CD4-positive, alpha-beta T cell (primary cell): Measurements from ENCODE around the gene LEKR1. TPM values are rescaled to one million over a fixed set of nuclear protein-coding genes. Genes with fewer than 3 reads are reported as not detected.

ENCODE experiments used
- ATAC-seq: fragments of 200-7000 bp; cut with Tn5 transposase; one replicate; pipeline ENCODE4 v1.10.0; 2022; ENCODE audit warnings: mild to moderate bottlenecking; ENCODE audit not compliant: poor library complexity
- CTCF ChIA-PET: fragments of 350-600 bp; sonication (Branson Sonifier 250); formaldehyde crosslinking; loops from one replicate; lab custom pipeline; 2021; ENCODE audit warnings: antibody characterized with exemption, inconsistent platforms; lab: Charles Lee
- POLR2A ChIA-PET: fragments of 350-600 bp; sonication (Branson Sonifier 250); formaldehyde crosslinking; loops from one replicate; lab custom pipeline; 2021; ENCODE audit warnings: antibody characterized with exemption, inconsistent platforms; lab: Charles Lee
- DNase-seq, 14 experiments: peaks; one replicate each; pipeline ENCODE4 v3.0.0-alpha.2; 2013 to 2020; ENCODE audit warnings: mixed read lengths in 2 of 14
- H3K27ac ChIP-seq, 2 donors: one replicate each; pipeline versions ENCODE4 v1.5.1 to v1.7.0; 2013; ENCODE audit warnings: low read length in 2 of 2, low read depth in 1 of 2, mild to moderate bottlenecking in 1 of 2
- H3K27me3 ChIP-seq, 2 experiments: 1 replicate in 1 of 2; 2 replicates in 1 of 2; pipeline versions ENCODE4 v1.6.1 to v1.7.0; 2013; ENCODE audit warnings: low read length in 2 of 2, control low read depth in 1 of 2, mild to moderate bottlenecking in 1 of 2, moderate library complexity in 1 of 2; ENCODE audit not compliant: insufficient read depth in 2 of 2, control insufficient read depth in 1 of 2
- H3K36me3 ChIP-seq: one replicate; pipeline ENCODE4 v1.6.1; 2013; ENCODE audit warnings: low read length, control low read depth; ENCODE audit not compliant: insufficient read depth
- H3K4me1 ChIP-seq: one replicate; pipeline ENCODE4 v1.6.1; 2013; ENCODE audit warnings: low read length, control low read depth; ENCODE audit not compliant: insufficient read depth
- H3K4me3 ChIP-seq: one replicate; pipeline ENCODE4 v1.5.1; 2013; ENCODE audit warnings: mild to moderate bottlenecking, low read length, moderate library complexity
- H3K9me3 ChIP-seq, 2 experiments: 1 replicate in 1 of 2; 2 replicates in 1 of 2; pipeline versions ENCODE4 v1.6.1 to v1.7.0; 2013; ENCODE audit warnings: low read length in 2 of 2, mild to moderate bottlenecking in 2 of 2, control low read depth in 1 of 2, moderate library complexity in 1 of 2; ENCODE audit not compliant: control insufficient read depth in 1 of 2, insufficient read depth in 1 of 2
- H3K27ac Mint-ChIP-seq: one replicate; pipeline ENCODE4 v1.8.0; 2020; ENCODE audit warnings: mixed read lengths
- H3K27me3 Mint-ChIP-seq: one replicate; pipeline ENCODE4 v1.8.0; 2021; ENCODE audit warnings: mixed read lengths
- H3K36me3 Mint-ChIP-seq: one replicate; pipeline ENCODE4 v1.8.0; 2021; ENCODE audit warnings: low read depth, mixed read lengths
- H3K4me1 Mint-ChIP-seq: one replicate; pipeline ENCODE4 v1.8.0; 2021; ENCODE audit warnings: low read depth, mixed read lengths
- H3K4me3 Mint-ChIP-seq: one replicate; pipeline ENCODE4 v1.8.0; 2020; ENCODE audit warnings: mild to moderate bottlenecking, mixed read lengths
- H3K9me3 Mint-ChIP-seq: one replicate; pipeline ENCODE4 v1.8.0; 2020; ENCODE audit warnings: mixed read lengths
- intact Hi-C, 2 experiments: fragments of 100-400 bp; cut with DNase I in 1 of 2; cut with micrococcal nuclease in 1 of 2; formaldehyde crosslinking; loops; one replicate each; pipeline versions ENCODE4 v1.15.1 to v1.9.0; 2023 to 2025; cut with DNase I, micrococcal nuclease
- total RNA-seq, 174 experiments: library from RNA in 2 of 174; stranded (reverse) in 2 of 174; gene quantifications; one replicate each; pipeline ENCODE4 v1.2.3 and lab custom pipeline; 2021 to 2026
- TF ChIP-seq, protein P1 (sequence below): fragments of 200-600 bp; IDR thresholded peaks from one replicate; pipeline ENCODE4 v1.8.0; 2022; ENCODE audit warnings: antibody characterized with exemption, mild to moderate bottlenecking

Gene LEKR1
- total RNA-seq, 2 experiments from 2014 or later, result 0.77 to 1.0 TPM

DNA sequence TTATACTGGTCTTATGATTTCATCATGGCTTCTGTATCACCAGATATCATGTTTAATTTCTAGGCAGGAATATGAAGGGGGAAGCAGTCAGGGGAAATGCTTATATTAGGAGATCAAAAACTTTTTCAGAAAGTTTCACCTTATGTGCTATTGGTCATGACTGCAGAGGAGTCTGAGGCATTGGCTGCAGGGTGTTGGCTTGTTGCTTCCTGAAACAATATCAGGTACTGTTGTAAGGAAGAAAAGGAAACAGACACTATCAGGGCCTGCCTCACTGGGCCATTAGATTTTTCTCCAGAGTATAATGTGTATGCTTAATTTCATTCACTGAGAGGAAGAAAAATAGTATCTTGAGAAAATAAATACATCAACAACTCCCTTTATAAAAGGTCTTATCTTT lies 34.7 kb downstream of the LEKR1 start:
- no peaks in the 10 kb centered on the region for H3K36me3 Mint-ChIP-seq
- no peaks in the 10 kb centered on the region for H3K9me3 ChIP-seq
- TF ChIP-seq, protein P1, sequence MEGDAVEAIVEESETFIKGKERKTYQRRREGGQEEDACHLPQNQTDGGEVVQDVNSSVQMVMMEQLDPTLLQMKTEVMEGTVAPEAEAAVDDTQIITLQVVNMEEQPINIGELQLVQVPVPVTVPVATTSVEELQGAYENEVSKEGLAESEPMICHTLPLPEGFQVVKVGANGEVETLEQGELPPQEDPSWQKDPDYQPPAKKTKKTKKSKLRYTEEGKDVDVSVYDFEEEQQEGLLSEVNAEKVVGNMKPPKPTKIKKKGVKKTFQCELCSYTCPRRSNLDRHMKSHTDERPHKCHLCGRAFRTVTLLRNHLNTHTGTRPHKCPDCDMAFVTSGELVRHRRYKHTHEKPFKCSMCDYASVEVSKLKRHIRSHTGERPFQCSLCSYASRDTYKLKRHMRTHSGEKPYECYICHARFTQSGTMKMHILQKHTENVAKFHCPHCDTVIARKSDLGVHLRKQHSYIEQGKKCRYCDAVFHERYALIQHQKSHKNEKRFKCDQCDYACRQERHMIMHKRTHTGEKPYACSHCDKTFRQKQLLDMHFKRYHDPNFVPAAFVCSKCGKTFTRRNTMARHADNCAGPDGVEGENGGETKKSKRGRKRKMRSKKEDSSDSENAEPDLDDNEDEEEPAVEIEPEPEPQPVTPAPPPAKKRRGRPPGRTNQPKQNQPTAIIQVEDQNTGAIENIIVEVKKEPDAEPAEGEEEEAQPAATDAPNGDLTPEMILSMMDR, result no peak
- ATAC-seq, result no peak
- no peaks in the 10 kb centered on the region for H3K27me3 Mint-ChIP-seq
- no peak overlapping the region for H3K4me3 Mint-ChIP-seq
- H3K4me1 Mint-ChIP-seq, result no peaks in the 10 kb centered on the region
- no peak overlapping the region for H3K27ac ChIP-seq
- CTCF ChIA-PET, result no interaction called here
- intact Hi-C loops, result no loop called here
- no peaks in the 10 kb centered on the region for H3K4me1 ChIP-seq
- POLR2A ChIA-PET, result no interaction called here
- no peaks in the 10 kb centered on the region for H3K27me3 ChIP-seq
- H3K36me3 ChIP-seq, result no peaks in the 10 kb centered on the region
- H3K27ac Mint-ChIP-seq, result no peak overlapping the region
- no peaks in the 10 kb centered on the region for H3K9me3 Mint-ChIP-seq
- no peak for DNase-seq
- no peak overlapping the region for H3K4me3 ChIP-seq

DNA sequence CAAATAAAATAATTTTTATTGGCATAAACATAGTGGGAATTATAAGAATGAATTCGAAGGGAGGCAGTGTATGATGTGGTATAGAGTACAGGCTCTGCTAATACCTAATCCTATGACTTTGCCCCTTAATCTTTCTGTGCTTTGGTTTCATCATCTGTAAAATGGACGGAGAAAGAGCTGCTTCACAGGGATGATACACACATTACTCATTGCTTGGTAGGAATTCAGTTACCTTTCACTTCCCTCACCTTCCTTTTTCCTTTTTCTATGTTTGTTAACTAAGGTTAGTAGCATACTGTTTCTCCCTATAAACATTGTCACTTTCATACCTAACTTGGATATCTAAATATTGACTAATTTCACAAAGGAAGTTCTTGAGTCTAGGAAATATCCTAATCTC lies 36.2 kb downstream of the LEKR1 start:
- ATAC-seq (no peak), DNase-seq (no peak)
- POLR2A ChIA-PET, result interaction anchor here (0.6 kb wide), 1 partner anchor 45 kb away, joined by 3 read pairs; no protein-coding TSS in a partner anchor
- TF ChIP-seq, protein P1, result no peak
- H3K4me1 Mint-ChIP-seq, result no peaks in the 10 kb centered on the region
- Histone ChIP-seq H3K4me3 (no peak overlapping the region), H3K9me3 (no peaks in the 10 kb centered on the region), H3K4me1 (no peaks in the 10 kb centered on the region), H3K27me3 (no peaks in the 10 kb centered on the region), H3K36me3 (no peaks in the 10 kb centered on the region), H3K27ac (no peak overlapping the region)
- H3K27ac Mint-ChIP-seq, result no peak overlapping the region
- intact Hi-C loops, result no loop called here
- no peaks in the 10 kb centered on the region for H3K9me3 Mint-ChIP-seq
- no peaks in the 10 kb centered on the region for H3K27me3 Mint-ChIP-seq
- CTCF ChIA-PET, result no interaction called here
- H3K36me3 Mint-ChIP-seq, result no peaks in the 10 kb centered on the region
- no peak overlapping the region for H3K4me3 Mint-ChIP-seq

GRCh38 chr3:156865732-156866131 lies 39.6 kb downstream of the LEKR1 start:
- H3K36me3 ChIP-seq, result no peaks in the 10 kb centered on the region
- Mint-ChIP-seq H3K27ac (no peak overlapping the region), H3K36me3 (no peaks in the 10 kb centered on the region), H3K27me3 (no peaks in the 10 kb centered on the region), H3K4me1 (no peaks in the 10 kb centered on the region), H3K9me3 (no peaks in the 10 kb centered on the region), H3K4me3 (no peak overlapping the region)
- H3K9me3 ChIP-seq, result no peaks in the 10 kb centered on the region
- H3K27me3 ChIP-seq, result no peaks in the 10 kb centered on the region
- CTCF ChIA-PET, result no interaction called here
- H3K4me1 ChIP-seq, result no peaks in the 10 kb centered on the region
- TF ChIP-seq, protein P1, result no peak
- H3K27ac ChIP-seq, result no peak overlapping the region
- POLR2A ChIA-PET, result interaction anchor here (0.6 kb wide), 1 partner anchor 61 kb away, joined by 5 read pairs; no protein-coding TSS in a partner anchor
- ATAC-seq, result no peak
- no peak overlapping the region for H3K4me3 ChIP-seq
- DNase-seq, result no peak
- intact Hi-C loops, result no loop called here
